ENCODE measurements around the gene MTX1. TPM values are rescaled to one million over a fixed set of nuclear protein-coding genes. Genes with fewer than 3 reads are reported as not detected.
A peak's percentile ranks its signal among the peaks of the same experiment; 100 is the strongest.

MTX1 gene
- total and polyA plus RNA-seq, 9 of the 15 experiments (the other 6 are each of a cell fraction or from before 2014, with no cell fraction given) = 29.1 to 98.4 (median 66.9) TPM

DNA sequence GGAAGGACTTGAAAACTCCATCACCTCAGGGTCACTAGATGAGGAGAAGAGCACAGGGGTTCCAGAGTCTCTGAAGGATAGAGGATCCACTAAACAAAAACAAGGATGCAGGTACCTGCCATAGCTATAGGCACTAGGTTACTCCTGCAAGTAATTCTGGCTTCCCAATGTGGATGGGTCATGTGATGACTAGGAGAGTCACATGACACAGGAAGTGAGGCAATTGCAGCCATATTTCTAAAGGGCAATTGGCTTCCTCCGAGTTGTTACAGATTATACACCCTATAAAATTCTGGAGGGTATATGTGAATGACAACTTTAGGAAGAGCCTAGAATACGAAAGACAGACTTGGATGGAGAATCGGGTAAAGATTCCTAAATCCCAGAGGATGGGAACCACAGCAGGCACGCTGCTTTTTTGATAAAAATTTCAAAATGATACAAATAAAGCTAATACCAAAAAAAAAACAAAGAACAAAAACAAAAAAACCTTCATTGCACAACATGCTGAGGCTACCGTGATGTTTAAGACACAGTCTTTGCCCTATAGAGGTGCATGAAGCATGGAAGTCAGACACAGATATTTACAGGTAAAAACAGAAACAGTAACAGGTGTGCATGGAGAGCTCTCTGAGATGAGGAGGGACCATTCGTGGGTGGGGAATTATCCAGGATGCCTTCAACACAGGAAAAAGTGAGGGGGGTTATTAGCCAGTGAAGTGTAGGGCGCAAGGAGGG lies 10.5 kb downstream of the MTX1 start (continued):
- TF ChIP-seq MNT (conservative IDR thresholded peaks at IDR 0.05) (peak in 1 of 2 experiments; percentile 47; a peak in 2 of 4 replicates), FOSL1 (tag; conservative IDR thresholded peaks at IDR 0.05) (no peak), CREM (IDR thresholded peaks at IDR 0.05; ENCODE audit: low read depth) (0 out of 2 replicates have a peak, but pooled peaks have one; percentile 18), BMI1 (IDR thresholded peaks at IDR 0.05; ENCODE audit: low read length) (no peak), LCOR (CRISPR knock-in tag; IDR thresholded peaks at IDR 0.05) (no peak)
- TF ChIP-seq, protein P1, sequence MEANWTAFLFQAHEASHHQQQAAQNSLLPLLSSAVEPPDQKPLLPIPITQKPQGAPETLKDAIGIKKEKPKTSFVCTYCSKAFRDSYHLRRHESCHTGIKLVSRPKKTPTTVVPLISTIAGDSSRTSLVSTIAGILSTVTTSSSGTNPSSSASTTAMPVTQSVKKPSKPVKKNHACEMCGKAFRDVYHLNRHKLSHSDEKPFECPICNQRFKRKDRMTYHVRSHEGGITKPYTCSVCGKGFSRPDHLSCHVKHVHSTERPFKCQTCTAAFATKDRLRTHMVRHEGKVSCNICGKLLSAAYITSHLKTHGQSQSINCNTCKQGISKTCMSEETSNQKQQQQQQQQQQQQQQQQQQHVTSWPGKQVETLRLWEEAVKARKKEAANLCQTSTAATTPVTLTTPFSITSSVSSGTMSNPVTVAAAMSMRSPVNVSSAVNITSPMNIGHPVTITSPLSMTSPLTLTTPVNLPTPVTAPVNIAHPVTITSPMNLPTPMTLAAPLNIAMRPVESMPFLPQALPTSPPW (CRISPR knock-in tag; IDR thresholded peaks at IDR 0.05) = peak; percentile 21; the same call in 1 of the 2 replicates

All from K562 (cell line).